ENCODE data around the gene NHS.

GRCh38 chrX:17627026-17627425 is 252.0 kb downstream of the NHS start:
- no peak for TF ChIP-seq CTCF (IDR thresholded peaks at IDR 0.05)
- no peak for TF ChIP-seq POLR2A (IDR thresholded peaks at IDR 0.05)

Data from vagina (tissue), 2 donors.